Measurements from ENCODE around the gene FSD1L. TPM values are rescaled to one million over a fixed set of nuclear protein-coding genes. Genes with fewer than 3 reads are reported as not detected.

Gene FSD1L
- total and polyA plus RNA-seq, 2 of the 13 experiments (the other 11 are each of a cell fraction or from before 2014, with no cell fraction given): 4.1 to 5.1 TPM

GRCh38 chr9:105419816-105420597, 27.8 kb upstream of the FSD1L start:
- ChIA-PET CTCF (ENCODE audit: low intra/inter-chr PET ratio, low total read pairs) (no interaction called here), POLR2A (interaction anchor here (1.4 to 3.0 kb wide), 4 partner anchors 12 to 493 kb away, joined by 3 to 19 read pairs (median 17); partner anchors contain the start of genes ABCA1 and FSD1L)
- BruUV-seq (replicated peaks): no TSS peak
- no peaks in the 10 kb centered on the region for H3K79me2 ChIP-seq (ENCODE audit: insufficient read depth, low read length)
- intact Hi-C loops (cut with micrococcal nuclease; ENCODE audit: unreplicated experiment): loop anchor here (2.0 to 10.0 kb wide), 2 partner anchors 55 to 635 kb away; no protein-coding TSS in a partner anchor
- no peak for TF ChIP-seq ZSCAN22 (CRISPR knock-in tag; IDR thresholded peaks at IDR 0.05)
- no peak for TF ChIP-seq CHCHD3 (CRISPR knock-in tag; IDR thresholded peaks at IDR 0.05)
- TF ChIP-seq HHEX (CRISPR knock-in tag; IDR thresholded peaks at IDR 0.05): no peak
- TF ChIP-seq, protein P1, sequence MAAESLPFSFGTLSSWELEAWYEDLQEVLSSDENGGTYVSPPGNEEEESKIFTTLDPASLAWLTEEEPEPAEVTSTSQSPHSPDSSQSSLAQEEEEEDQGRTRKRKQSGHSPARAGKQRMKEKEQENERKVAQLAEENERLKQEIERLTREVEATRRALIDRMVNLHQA (CRISPR knock-in tag; IDR thresholded peaks at IDR 0.05): no peak
- TF ChIP-seq MAF1 (CRISPR knock-in tag; IDR thresholded peaks at IDR 0.05; ENCODE audit: borderline replicate concordance): no peak
- 0 out of 2 replicates have a peak, but pooled peaks have one; percentile 36 for TF ChIP-seq ZBTB34 (CRISPR knock-in tag; IDR thresholded peaks at IDR 0.05)
- TF ChIP-seq GATAD2A (CRISPR knock-in tag; IDR thresholded peaks at IDR 0.05): no peak
- TF ChIP-seq ZNF501 (CRISPR knock-in tag; IDR thresholded peaks at IDR 0.05): 0 out of 2 replicates have a peak, but pooled peaks have one; percentile 22
- 0 out of 2 replicates have a peak, but pooled peaks have one; percentile 16 for TF ChIP-seq NR2F6 (IDR thresholded peaks at IDR 0.05)
- TF ChIP-seq NR2F6 (CRISPR knock-in tag; IDR thresholded peaks at IDR 0.05): no peak
- TF ChIP-seq ATF4 (CRISPR knock-in tag; IDR thresholded peaks at IDR 0.05): 0 out of 4 replicates have a peak, but pooled peaks of 1 of the 2 experiments have one; percentile 2
- TF ChIP-seq SOX6 (IDR thresholded peaks at IDR 0.05): no peak
- TF ChIP-seq SOX6 (CRISPR knock-in tag; IDR thresholded peaks at IDR 0.05): peak; percentile 21; the same call in 1 of the 2 replicates
- 0 out of 2 replicates have a peak, but pooled peaks have one; percentile 26 for TF ChIP-seq KDM5B (CRISPR knock-in tag; IDR thresholded peaks at IDR 0.05; ENCODE audit: borderline replicate concordance)
- TF ChIP-seq MEIS2 (CRISPR knock-in tag; IDR thresholded peaks at IDR 0.05): no peak
- no peak for TF ChIP-seq CREB1 (IDR thresholded peaks at IDR 0.05)
- no peak for TF ChIP-seq CREB1 (CRISPR knock-in tag; IDR thresholded peaks at IDR 0.05)
- no peak for TF ChIP-seq ZNF839 (CRISPR knock-in tag; IDR thresholded peaks at IDR 0.05; ENCODE audit: borderline replicate concordance)
- no peak for TF ChIP-seq ZBTB44 (CRISPR knock-in tag; IDR thresholded peaks at IDR 0.05)
- peak; percentile 26; the same call in 1 of the 2 replicates for TF ChIP-seq SALL1 (CRISPR knock-in tag; IDR thresholded peaks at IDR 0.05)
- no peak for TF ChIP-seq ZNF841 (CRISPR knock-in tag; IDR thresholded peaks at IDR 0.05; ENCODE audit: borderline replicate concordance)
- DNase-seq (ENCODE audit: low spot score): no peak
- H3K36me3 ChIP-seq (replicated peaks in 1 of 2; ENCODE audit: control insufficient read depth in 1 of 2, insufficient read depth in 2 of 2, low read length in 2 of 2): no peaks in the 10 kb centered on the region
- no peaks in the 10 kb centered on the region for H3K9me3 ChIP-seq (ENCODE audit: low read length)
- peak overlapping the region; percentile 87 for H3K27ac ChIP-seq (ENCODE audit: extremely low read length, insufficient read depth, low read length)
- no peaks in the 10 kb centered on the region for H3K27me3 ChIP-seq (ENCODE audit: control insufficient read depth in 1 of 2, insufficient read depth in 2 of 2, low read length in 2 of 2)
- H3K9ac ChIP-seq (ENCODE audit: insufficient read depth, low read depth, low read length): no peak overlapping the region
- H3K4me1 ChIP-seq (ENCODE audit: insufficient read depth, low read length): peaks cover 77% of the 10 kb centered on the region
- H3K4me2 ChIP-seq (ENCODE audit: low read depth, low read length): peak overlapping the region; percentile 62
- no peaks in the 10 kb centered on the region for H4K20me1 ChIP-seq (ENCODE audit: insufficient read depth, low read length)
- no peak overlapping the region for H2AFZ ChIP-seq (ENCODE audit: low read length)
- no peak for ATAC-seq
- WGBS (ENCODE audit: low lambda C conversion rate): 78% methylated on average over 10 of the region's 10 CpGs
- no peak overlapping the region for H3K4me3 ChIP-seq (replicated peaks in 1 of 3; ENCODE audit: insufficient read depth in 1 of 3, low read depth in 2 of 3, low read length in 3 of 3)
- no peak for FAIRE-seq
- in situ Hi-C loops (cut with HindIII; ENCODE audit: extremely low pct_ligation_motif_present, low pct_unique_long_range_greater_than_20kb): loop anchor here (5.0 to 10.0 kb wide), 3 partner anchors 168 to 555 kb away; no protein-coding TSS in a partner anchor

Data from HepG2 (cell line).